Keratinocyte (primary cell): Measurements from ENCODE around the gene CHD1. TPM values are rescaled to one million over a fixed set of nuclear protein-coding genes. Genes with fewer than 3 reads are reported as not detected.

Source experiments
- DNase-seq: peaks from one replicate; pipeline ENCODE4 v3.0.0-alpha.2; 2011; ENCODE audit warnings: low read depth, missing footprints, low spot score
- FAIRE-seq: peaks from 2 replicates; lab custom pipeline; 2011; peaks lifted over from hg19 to GRCh38; lab: Jason Lieb, UNC
- H2AFZ ChIP-seq: 2 replicates; pipeline ENCODE4 v1.6.0; 2012; ENCODE audit warnings: low read length, control low read depth, inconsistent platforms; ENCODE audit not compliant: control insufficient read depth
- H3K27ac ChIP-seq: 2 replicates; pipeline ENCODE4 v1.5.1; 2011; ENCODE audit warnings: low read length; ENCODE audit not compliant: control insufficient read depth, insufficient read depth
- H3K27me3 ChIP-seq: 3 replicates; pipeline ENCODE4 v1.6.0; 2011; ENCODE audit warnings: low read length; ENCODE audit not compliant: control insufficient read depth, insufficient read depth; ENCODE audit errors: extremely low read depth
- H3K36me3 ChIP-seq, 2 experiments: 2 replicates in 1 of 2; 3 replicates in 1 of 2; pipeline ENCODE4 v1.5.1; 2011; ENCODE audit warnings: low read length in 2 of 2, mild to moderate bottlenecking in 1 of 2; ENCODE audit not compliant: control insufficient read depth in 2 of 2, insufficient read depth in 2 of 2; ENCODE audit errors: extremely low read depth in 1 of 2
- H3K4me1 ChIP-seq: 3 replicates; pipeline ENCODE4 v1.5.1; 2011; ENCODE audit warnings: low read length; ENCODE audit not compliant: control insufficient read depth, insufficient read depth; ENCODE audit errors: extremely low read depth
- H3K4me2 ChIP-seq: 3 replicates; pipeline ENCODE4 v1.6.0; 2011; ENCODE audit warnings: low read depth, low read length; ENCODE audit not compliant: control insufficient read depth, insufficient read depth; ENCODE audit errors: extremely low read depth
- H3K4me3 ChIP-seq, 3 experiments: fragments of 200-600 bp in 1 of 3; sonication (generic) in 1 of 3; 2 replicates in 2 of 3; 3 replicates in 1 of 3; pipeline ENCODE4 v1.5.1; 2011 to 2016; ENCODE audit warnings: low read length in 3 of 3, mild to moderate bottlenecking in 3 of 3, control low read depth in 2 of 3, inconsistent platforms in 1 of 3, low read depth in 1 of 3, mixed read lengths in 1 of 3, mixed run types in 1 of 3, moderate library complexity in 1 of 3; ENCODE audit not compliant: control insufficient read depth in 2 of 3, insufficient read depth in 2 of 3; ENCODE audit errors: extremely low read depth in 1 of 3
- H3K79me2 ChIP-seq: 2 replicates; pipeline ENCODE4 v1.6.0; 2012; ENCODE audit warnings: low read length; ENCODE audit not compliant: control insufficient read depth, insufficient read depth
- H3K9ac ChIP-seq: 3 replicates; pipeline ENCODE4 v1.6.0; 2011; ENCODE audit warnings: low read length; ENCODE audit not compliant: control insufficient read depth, insufficient read depth; ENCODE audit errors: extremely low read depth
- H3K9me1 ChIP-seq: 3 replicates; pipeline ENCODE4 v1.6.0; 2011; ENCODE audit warnings: low read length; ENCODE audit not compliant: control insufficient read depth, insufficient read depth; ENCODE audit errors: extremely low read depth
- H3K9me3 ChIP-seq: 2 replicates; pipeline ENCODE4 v1.5.1; 2012; ENCODE audit warnings: low read depth, low read length; ENCODE audit not compliant: control insufficient read depth
- H4K20me1 ChIP-seq: 3 replicates; pipeline ENCODE4 v1.6.0; 2011; ENCODE audit warnings: low read length; ENCODE audit not compliant: control insufficient read depth, insufficient read depth; ENCODE audit errors: extremely low read depth
- EZH2 ChIP-seq: IDR thresholded peaks from one replicate; pipeline ENCODE4 v1.6.1; 2012; ENCODE audit warnings: inconsistent platforms, mild to moderate bottlenecking, low read length, moderate library complexity
- dilution Hi-C: fragments of 300-500 bp; cut with MboI; formaldehyde crosslinking; loops from one replicate; pipeline ENCODE4 v1.7.0; 2020; ENCODE audit warnings: low sequenced_read_pairs; ENCODE audit not compliant: extremely low pct_ligation_motif_present
- polyA plus RNA-seq, 5 experiments: library from polyadenylated mRNA; depleted of rRNA in 3 of 5; stranded (reverse) in 3 of 5; stranded (forward) in 1 of 5; unstranded in 1 of 5; fragments of >200 nt; gene quantifications; 1 replicate in 1 of 5; 2 replicates in 3 of 5; 3 replicates in 1 of 5; pipeline versions ENCODE4 v1.2.1 to v1.2.3, GENCODE V29; 2011 to 2012; ENCODE audit warnings: missing spikeins in 2 of 5, low read depth in 1 of 5, low replicate concordance in 1 of 5
- TF ChIP-seq, protein P1 (sequence below), 3 experiments: IDR thresholded peaks in 1 of 3; conservative IDR thresholded peaks in 1 of 3; optimal IDR thresholded peaks in 1 of 3; 2 replicates in 2 of 3; 3 replicates in 1 of 3; pipeline versions ENCODE3 to v1.5.1; 2011; ENCODE audit warnings: low read length in 3 of 3, mild to moderate bottlenecking in 3 of 3, moderate library complexity in 2 of 3, control low read depth in 1 of 3, inconsistent platforms in 1 of 3; ENCODE audit not compliant: insufficient read depth in 2 of 3; ENCODE audit errors: extremely low read depth in 1 of 3

The CHD1 gene
- polyA plus RNA-seq, 1 donor (not counting 4 experiments of a cell fraction or from before 2014, with no cell fraction given): 26.5 TPM

- DNase-seq (no peak), FAIRE-seq (no peak)
- Histone ChIP-seq H2AFZ (no peak overlapping the region), H3K4me3 (no peak overlapping the region), H3K4me2 (no peak overlapping the region), H3K27me3 (no peaks in the 10 kb centered on the region), H4K20me1 (no peaks in the 10 kb centered on the region), H3K4me1 (no peaks in the 10 kb centered on the region), H3K27ac (no peak overlapping the region), H3K9ac (no peak overlapping the region), H3K9me1 (no peaks in the 10 kb centered on the region), H3K36me3 (no peaks in the 10 kb centered on the region), H3K9me3 (no peaks in the 10 kb centered on the region), H3K79me2 (no peaks in the 10 kb centered on the region)
- dilution Hi-C loops: no loop called here
- no peak for TF ChIP-seq EZH2
- TF ChIP-seq, protein P1, sequence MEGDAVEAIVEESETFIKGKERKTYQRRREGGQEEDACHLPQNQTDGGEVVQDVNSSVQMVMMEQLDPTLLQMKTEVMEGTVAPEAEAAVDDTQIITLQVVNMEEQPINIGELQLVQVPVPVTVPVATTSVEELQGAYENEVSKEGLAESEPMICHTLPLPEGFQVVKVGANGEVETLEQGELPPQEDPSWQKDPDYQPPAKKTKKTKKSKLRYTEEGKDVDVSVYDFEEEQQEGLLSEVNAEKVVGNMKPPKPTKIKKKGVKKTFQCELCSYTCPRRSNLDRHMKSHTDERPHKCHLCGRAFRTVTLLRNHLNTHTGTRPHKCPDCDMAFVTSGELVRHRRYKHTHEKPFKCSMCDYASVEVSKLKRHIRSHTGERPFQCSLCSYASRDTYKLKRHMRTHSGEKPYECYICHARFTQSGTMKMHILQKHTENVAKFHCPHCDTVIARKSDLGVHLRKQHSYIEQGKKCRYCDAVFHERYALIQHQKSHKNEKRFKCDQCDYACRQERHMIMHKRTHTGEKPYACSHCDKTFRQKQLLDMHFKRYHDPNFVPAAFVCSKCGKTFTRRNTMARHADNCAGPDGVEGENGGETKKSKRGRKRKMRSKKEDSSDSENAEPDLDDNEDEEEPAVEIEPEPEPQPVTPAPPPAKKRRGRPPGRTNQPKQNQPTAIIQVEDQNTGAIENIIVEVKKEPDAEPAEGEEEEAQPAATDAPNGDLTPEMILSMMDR (optimal IDR thresholded peaks at IDR 0.05 in 1 of 3, IDR thresholded peaks at IDR 0.05 in 1 of 3, conservative IDR thresholded peaks at IDR 0.05 in 1 of 3; ENCODE audit: extremely low read depth in 1 of 3, insufficient read depth in 2 of 3, low read length in 3 of 3): no peak
These were observed 35.8 kb upstream of the CHD1 start for GRCh38 chr5:98964621-98965020.

- H2AFZ ChIP-seq: no peak overlapping the region
- no peak for TF ChIP-seq EZH2
- TF ChIP-seq, protein P1 (optimal IDR thresholded peaks at IDR 0.05 in 1 of 3, IDR thresholded peaks at IDR 0.05 in 1 of 3, conservative IDR thresholded peaks at IDR 0.05 in 1 of 3; ENCODE audit: extremely low read depth in 1 of 3, insufficient read depth in 2 of 3, low read length in 3 of 3): no peak
- no peaks in the 10 kb centered on the region for H3K4me1 ChIP-seq
- no peaks in the 10 kb centered on the region for H4K20me1 ChIP-seq
- dilution Hi-C loops: no loop called here
- no peak overlapping the region for H3K27ac ChIP-seq
- no peak for DNase-seq
- H3K4me2 ChIP-seq: no peak overlapping the region
- H3K9me3 ChIP-seq: no peaks in the 10 kb centered on the region
- H3K9me1 ChIP-seq: no peaks in the 10 kb centered on the region
- H3K27me3 ChIP-seq: no peaks in the 10 kb centered on the region
- no peaks in the 10 kb centered on the region for H3K79me2 ChIP-seq
- no peak overlapping the region for H3K9ac ChIP-seq
- no peaks in the 10 kb centered on the region for H3K36me3 ChIP-seq
- H3K4me3 ChIP-seq: no peak overlapping the region
- no peak for FAIRE-seq
These were observed 34.2 kb upstream of the CHD1 start for GRCh38 chr5:98963019-98963418.
